ENCODE measurements around the gene PLXNA4. TPM values are rescaled to one million over a fixed set of nuclear protein-coding genes. Genes with fewer than 3 reads are reported as not detected.

Gene PLXNA4
- total and polyA plus RNA-seq, 3 donors from 2014 or later: 3.4 to 5.5 (median 3.8) TPM

GRCh38 chr7:132446260-132446659 is 130.0 kb downstream of the PLXNA4 start:
- TF ChIP-seq CTCF (IDR thresholded peaks at IDR 0.05) (no peak), POLR2A (IDR thresholded peaks at IDR 0.05) (no peak)
- WGBS, 2 donors: 70 to 79% methylated on average over 3 of the region's 3 CpGs
- intact Hi-C loops (cut with DNase I; ENCODE audit: low total_unique reads): no loop called here

DNA sequence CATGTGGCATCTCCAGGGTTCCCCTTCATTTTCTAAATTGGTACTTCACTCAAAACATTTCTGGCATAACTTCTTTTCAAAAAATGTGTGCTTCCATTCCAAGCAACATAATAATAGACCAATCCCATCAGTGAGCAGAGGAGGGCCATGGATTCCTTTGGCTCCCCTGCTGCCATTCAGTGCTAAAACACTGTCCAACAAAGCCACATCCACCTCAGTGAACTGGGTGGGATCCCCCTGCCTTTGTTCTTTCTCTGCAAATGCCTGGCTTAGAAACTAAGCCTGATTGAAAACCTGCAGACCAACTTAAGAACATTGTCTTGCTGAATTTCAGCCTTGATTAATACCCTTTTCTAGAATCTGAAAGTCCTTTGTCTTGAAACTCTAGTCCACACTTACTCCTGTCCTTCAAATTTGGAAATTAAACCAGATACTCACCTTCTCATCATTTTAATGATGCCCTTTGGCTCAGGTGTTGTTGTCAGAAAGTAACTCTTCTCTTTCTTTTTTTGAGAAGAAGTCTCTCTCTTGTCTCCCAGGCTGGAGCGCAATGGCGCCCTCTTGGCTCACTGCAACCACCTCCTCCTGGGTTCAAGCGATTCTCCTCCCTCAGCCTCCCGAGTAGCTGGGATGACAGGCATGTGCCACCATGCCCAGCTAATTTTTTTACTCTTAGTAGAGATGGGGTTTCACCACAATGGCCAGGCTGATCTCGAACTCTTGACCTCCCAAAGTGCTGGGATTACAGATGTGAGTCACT is 132.3 kb downstream of the PLXNA4 start:
- no peaks in the 10 kb centered on the region for H3K9me3 ChIP-seq
- no peaks in the 10 kb centered on the region for H3K36me3 ChIP-seq (ENCODE audit: low read depth, missing control alignments)
- H3K4me1 ChIP-seq: peaks cover 4% of the 10 kb centered on the region
- 89 to 94% methylated on average over 5 of the region's 5 CpGs for WGBS, 2 donors
- no peak for DNase-seq
- H3K27me3 ChIP-seq: no peaks in the 10 kb centered on the region
- no peak for TF ChIP-seq POLR2A (IDR thresholded peaks at IDR 0.05)
- no peak for TF ChIP-seq CTCF (IDR thresholded peaks at IDR 0.05)
- H3K27ac ChIP-seq: no peak overlapping the region
- no peak overlapping the region for H3K4me3 ChIP-seq
- intact Hi-C loops (cut with DNase I; ENCODE audit: low total_unique reads): no loop called here

More at GRCh38 chr7:132446260-132446659, 130.0 kb downstream of the PLXNA4 start:
- Histone ChIP-seq H3K4me1 (peaks cover 4% of the 10 kb centered on the region), H3K36me3 (ENCODE audit: low read depth, missing control alignments) (no peaks in the 10 kb centered on the region), H3K27ac (no peak overlapping the region), H3K4me3 (no peak overlapping the region), H3K9me3 (no peaks in the 10 kb centered on the region), H3K27me3 (no peaks in the 10 kb centered on the region)
- no peak for DNase-seq

GRCh38 chr7:132441935-132442334 is 134.3 kb downstream of the PLXNA4 start:
- H3K36me3 ChIP-seq (ENCODE audit: low read depth, missing control alignments): no peaks in the 10 kb centered on the region
- no peak overlapping the region for H3K4me3 ChIP-seq
- H3K9me3 ChIP-seq: no peaks in the 10 kb centered on the region
- intact Hi-C loops (cut with DNase I; ENCODE audit: low total_unique reads): no loop called here
- peaks cover 4% of the 10 kb centered on the region for H3K4me1 ChIP-seq
- WGBS, 2 donors: 67 to 68% methylated on average over 4 of the region's 4 CpGs
- H3K27me3 ChIP-seq: no peaks in the 10 kb centered on the region
- no peak overlapping the region for H3K27ac ChIP-seq
- no peak for DNase-seq
- TF ChIP-seq CTCF (IDR thresholded peaks at IDR 0.05): no peak
- TF ChIP-seq POLR2A (IDR thresholded peaks at IDR 0.05): no peak

- TF ChIP-seq POLR2A (IDR thresholded peaks at IDR 0.05): no peak
- no peak for TF ChIP-seq CTCF (IDR thresholded peaks at IDR 0.05)
- Histone ChIP-seq H3K4me1 (peaks cover 4% of the 10 kb centered on the region), H3K27ac (no peak overlapping the region), H3K36me3 (ENCODE audit: low read depth, missing control alignments) (no peaks in the 10 kb centered on the region), H3K27me3 (no peaks in the 10 kb centered on the region), H3K4me3 (no peak overlapping the region), H3K9me3 (no peaks in the 10 kb centered on the region)
- intact Hi-C loops (cut with DNase I; ENCODE audit: low total_unique reads): no loop called here
- 94 to 96% methylated on average over 5 of the region's 5 CpGs for WGBS, 2 donors
- no peak for DNase-seq
These were observed 136.1 kb downstream of the PLXNA4 start for GRCh38 chr7:132440151-132440550.

DNA sequence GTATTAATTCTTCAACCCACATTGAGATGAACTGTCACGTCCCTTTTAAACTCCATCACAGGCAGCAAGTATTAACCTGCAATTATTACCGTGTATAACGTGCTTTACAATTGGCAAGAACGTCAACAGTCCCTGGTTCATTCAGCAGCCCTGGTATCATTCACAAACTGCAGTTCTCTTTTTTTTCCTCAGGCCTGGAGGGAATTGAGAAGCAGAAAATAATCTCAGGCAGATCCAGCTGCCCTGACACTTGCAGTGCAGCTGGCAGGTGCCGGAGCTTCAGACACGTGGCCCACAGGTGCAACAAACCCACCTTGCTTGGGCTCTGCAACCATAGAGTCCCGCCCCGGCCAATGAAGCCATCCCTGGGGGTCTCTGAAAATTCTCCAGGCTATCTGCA is 137.3 kb downstream of the PLXNA4 start:
- no peak for DNase-seq
- TF ChIP-seq POLR2A (IDR thresholded peaks at IDR 0.05) (no peak), CTCF (IDR thresholded peaks at IDR 0.05) (no peak)
- intact Hi-C loops (cut with DNase I; ENCODE audit: low total_unique reads): no loop called here
- no peaks in the 10 kb centered on the region for H3K36me3 ChIP-seq (ENCODE audit: low read depth, missing control alignments)
- no peak overlapping the region for H3K27ac ChIP-seq
- no peak overlapping the region for H3K4me3 ChIP-seq
- 86 to 91% methylated on average over 8 of the region's 8 CpGs for WGBS, 2 donors
- no peaks in the 10 kb centered on the region for H3K27me3 ChIP-seq
- H3K9me3 ChIP-seq: no peaks in the 10 kb centered on the region
- H3K4me1 ChIP-seq: peaks cover 4% of the 10 kb centered on the region
